Liver (tissue), 9 donors: ENCODE measurements around the gene ARPC5. TPM values are rescaled to one million over a fixed set of nuclear protein-coding genes. Genes with fewer than 3 reads are reported as not detected.
A peak's percentile ranks its signal among the peaks of the same experiment; 100 is the strongest.

Experiments used
- DNase-seq: peaks from one replicate; pipeline ENCODE4 v3.0.0-alpha.2; 2017; ENCODE audit warnings: low spot score
- H3K27ac ChIP-seq, 2 donors: one replicate each; pipeline ENCODE4 v1.7.0; 2013; ENCODE audit warnings: inconsistent platforms in 2 of 2, low read length in 2 of 2, control low read depth in 1 of 2, low read depth in 1 of 2, mild to moderate bottlenecking in 1 of 2
- H3K27me3 ChIP-seq, 4 donors: one replicate each; pipeline versions ENCODE4 v1.6.1 to v1.7.0; 2013; ENCODE audit warnings: low read length in 3 of 4, inconsistent platforms in 1 of 4, mild to moderate bottlenecking in 1 of 4, moderate library complexity in 1 of 4; ENCODE audit not compliant: control insufficient read depth in 4 of 4, insufficient read depth in 4 of 4
- H3K36me3 ChIP-seq, 4 donors: one replicate each; pipeline versions ENCODE4 v1.6.1 to v1.7.0; 2013; ENCODE audit warnings: low read length in 3 of 4, mild to moderate bottlenecking in 3 of 4, low read depth in 1 of 4, moderate library complexity in 1 of 4; ENCODE audit not compliant: control insufficient read depth in 4 of 4, insufficient read depth in 3 of 4
- H3K4me1 ChIP-seq, 4 donors: one replicate each; pipeline versions ENCODE4 v1.6.1 to v1.7.0; 2013; ENCODE audit warnings: low read length in 3 of 4, mild to moderate bottlenecking in 3 of 4, moderate library complexity in 1 of 4; ENCODE audit not compliant: control insufficient read depth in 4 of 4, insufficient read depth in 4 of 4
- H3K4me3 ChIP-seq, 3 donors: one replicate each; pipeline versions ENCODE4 v1.6.1 to v1.7.0; 2013; ENCODE audit warnings: low read length in 3 of 3, control low read depth in 1 of 3, low read depth in 1 of 3, mild to moderate bottlenecking in 1 of 3
- H3K9ac ChIP-seq, 2 donors: one replicate each; pipeline ENCODE4 v1.7.0; 2013; ENCODE audit warnings: low read length in 2 of 2, mild to moderate bottlenecking in 2 of 2, moderate library complexity in 2 of 2, control low read depth in 1 of 2, low read depth in 1 of 2
- H3K9me3 ChIP-seq, 4 donors: one replicate each; pipeline versions ENCODE4 v1.6.1 to v1.7.0; 2013; ENCODE audit warnings: low read length in 3 of 4; ENCODE audit not compliant: control insufficient read depth in 4 of 4
- CTCF ChIP-seq: fragments of 150-350 bp; IDR thresholded peaks from 2 replicates; pipeline ENCODE4 v1.5.1; 2017; ENCODE audit warnings: improper control_type of control experiment, low read depth, low read length; ENCODE audit not compliant: missing input control
- FOXA2 ChIP-seq: IDR thresholded peaks from 2 replicates; pipeline ENCODE4 v1.6.1; 2016; ENCODE audit warnings: antibody characterized with exemption
- HNF4A ChIP-seq, 2 donors: conservative IDR thresholded peaks; 2 replicates each; pipeline ENCODE4 v1.6.1; 2016; ENCODE audit warnings: antibody characterized with exemption in 2 of 2, mild to moderate bottlenecking in 2 of 2
- JUND ChIP-seq, 2 donors: IDR thresholded peaks; 2 replicates each; pipeline ENCODE4 v1.6.1; 2016; ENCODE audit warnings: antibody characterized with exemption in 2 of 2
- MAX ChIP-seq: IDR thresholded peaks from 2 replicates; pipeline ENCODE4 v1.6.1; 2016; ENCODE audit warnings: antibody characterized with exemption
- RAD21 ChIP-seq, 2 donors: IDR thresholded peaks; 2 replicates each; pipeline ENCODE4 v1.6.1; 2016; ENCODE audit warnings: antibody characterized with exemption in 2 of 2, mild to moderate bottlenecking in 2 of 2
- RXRA ChIP-seq, 2 donors: IDR thresholded peaks; 2 replicates each; pipeline ENCODE4 v1.6.1; 2017 to 2018; ENCODE audit warnings: antibody characterized with exemption in 2 of 2, mild to moderate bottlenecking in 1 of 2
- SP1 ChIP-seq: IDR thresholded peaks from 2 replicates; pipeline ENCODE4 v1.6.1; 2018; ENCODE audit warnings: antibody characterized with exemption, mild to moderate bottlenecking
- TAF1 ChIP-seq: conservative IDR thresholded peaks from 2 replicates; pipeline ENCODE4 v1.6.1; 2016; ENCODE audit warnings: antibody characterized with exemption, mild to moderate bottlenecking
- ZBTB33 ChIP-seq: IDR thresholded peaks from 2 replicates; pipeline ENCODE4 v1.6.1; 2016; ENCODE audit warnings: antibody characterized with exemption
- WGBS: extraction: QIAGEN DNeasy Blood & Tissue Kit; methylation state at CpG from one replicate; pipeline ENCODE4 v1.1.7; 2013; 5-methylcytosine and 5-hydroxymethylcytosine counted together
- polyA plus RNA-seq, 2 donors: library from polyadenylated mRNA; stranded (reverse) in 1 of 2; unstranded in 1 of 2; fragments of 200-250 nt in 1 of 2; fragments of >200 nt in 1 of 2; fragmentation: Nextera tagmentation in 1 of 2; extraction: Ambion mirVana in 1 of 2; gene quantifications; one replicate each; pipeline versions ENCODE4 v1.2.1 to v1.2.3, GENCODE V29; 2013 to 2015
- total RNA-seq, 2 donors: library from RNA; depleted of rRNA; stranded (reverse); fragments of >200 nt; gene quantifications; one replicate each; pipeline ENCODE4 v1.2.3, GENCODE V29; 2014
- TF ChIP-seq, protein P1 (sequence below): IDR thresholded peaks from 2 replicates; pipeline ENCODE4 v1.6.1; 2016; ENCODE audit warnings: antibody characterized with exemption
- TF ChIP-seq, protein P2 (sequence below): IDR thresholded peaks from 2 replicates; pipeline ENCODE4 v1.6.1; 2016; ENCODE audit warnings: antibody characterized with exemption, mild to moderate bottlenecking
- donor health status: healthy.
- donor health status: healthy.
- donor health status: healthy.
- donor health status: healthy.
- donor health status: healthy.

ARPC5 gene
- total and polyA plus RNA-seq, 4 donors = 34.9 to 67.0 (median 54.3) TPM

GRCh38 chr1:183622884-183623785 is 12.4 kb downstream of the ARPC5 start:
- 55% methylated on average over 10 of the region's 10 CpGs for WGBS
- Histone ChIP-seq H3K36me3 (peaks cover 0 to 4% (median 1%) of the 10 kb centered on the region in 4 donors), H3K9me3 (no peaks in the 10 kb centered on the region), H3K4me1 (peaks cover 0 to 18% (median 13%) of the 10 kb centered on the region in 4 donors), H3K4me3 (no peak overlapping the region), H3K27ac (no peak overlapping the region), H3K27me3 (no peaks in the 10 kb centered on the region), H3K9ac (no peak overlapping the region)
- peak; percentile 41 for DNase-seq
- TF ChIP-seq CTCF (peak; percentile 70), RAD21 (IDR thresholded peaks at IDR 0.05) (peak; percentile 88 to 90), HNF4A (conservative IDR thresholded peaks at IDR 0.05) (no peak), FOXA2 (no peak)

DNA sequence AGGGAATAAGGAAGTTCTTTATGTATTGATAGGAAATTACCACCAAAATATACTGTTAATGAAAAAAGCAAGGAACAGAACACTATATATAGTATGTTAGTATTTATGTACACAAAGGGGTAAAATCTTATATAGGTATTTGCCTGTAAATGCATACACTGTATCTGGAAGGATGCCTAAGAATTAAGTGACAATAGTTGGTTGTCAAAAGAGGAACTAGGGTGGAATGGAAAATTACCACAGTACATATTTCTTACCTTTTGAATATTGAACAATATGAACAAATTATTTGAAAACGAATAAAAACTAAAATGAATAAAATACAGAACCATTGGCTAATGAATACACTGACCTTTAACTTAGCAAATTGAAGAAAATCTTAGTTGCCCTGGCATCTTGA is 13.6 kb downstream of the ARPC5 start:
- WGBS = 71% methylated on average over 1 of the region's 1 CpG
- Histone ChIP-seq H3K4me3 (no peak overlapping the region), H3K4me1 (peaks cover 0 to 18% (median 12%) of the 10 kb centered on the region in 4 donors), H3K9ac (no peak overlapping the region), H3K9me3 (no peaks in the 10 kb centered on the region), H3K27me3 (no peaks in the 10 kb centered on the region), H3K27ac (no peak overlapping the region), H3K36me3 (peaks cover 0 to 4% (median 1%) of the 10 kb centered on the region in 4 donors)
- no peak for DNase-seq
- no peak for TF ChIP-seq FOXA2
- no peak for TF ChIP-seq RAD21 (IDR thresholded peaks at IDR 0.05)
- TF ChIP-seq MAX = no peak
- TF ChIP-seq SP1 = no peak
- TF ChIP-seq, protein P1, sequence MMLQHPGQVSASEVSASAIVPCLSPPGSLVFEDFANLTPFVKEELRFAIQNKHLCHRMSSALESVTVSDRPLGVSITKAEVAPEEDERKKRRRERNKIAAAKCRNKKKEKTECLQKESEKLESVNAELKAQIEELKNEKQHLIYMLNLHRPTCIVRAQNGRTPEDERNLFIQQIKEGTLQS = no peak
- TF ChIP-seq, protein P2, sequence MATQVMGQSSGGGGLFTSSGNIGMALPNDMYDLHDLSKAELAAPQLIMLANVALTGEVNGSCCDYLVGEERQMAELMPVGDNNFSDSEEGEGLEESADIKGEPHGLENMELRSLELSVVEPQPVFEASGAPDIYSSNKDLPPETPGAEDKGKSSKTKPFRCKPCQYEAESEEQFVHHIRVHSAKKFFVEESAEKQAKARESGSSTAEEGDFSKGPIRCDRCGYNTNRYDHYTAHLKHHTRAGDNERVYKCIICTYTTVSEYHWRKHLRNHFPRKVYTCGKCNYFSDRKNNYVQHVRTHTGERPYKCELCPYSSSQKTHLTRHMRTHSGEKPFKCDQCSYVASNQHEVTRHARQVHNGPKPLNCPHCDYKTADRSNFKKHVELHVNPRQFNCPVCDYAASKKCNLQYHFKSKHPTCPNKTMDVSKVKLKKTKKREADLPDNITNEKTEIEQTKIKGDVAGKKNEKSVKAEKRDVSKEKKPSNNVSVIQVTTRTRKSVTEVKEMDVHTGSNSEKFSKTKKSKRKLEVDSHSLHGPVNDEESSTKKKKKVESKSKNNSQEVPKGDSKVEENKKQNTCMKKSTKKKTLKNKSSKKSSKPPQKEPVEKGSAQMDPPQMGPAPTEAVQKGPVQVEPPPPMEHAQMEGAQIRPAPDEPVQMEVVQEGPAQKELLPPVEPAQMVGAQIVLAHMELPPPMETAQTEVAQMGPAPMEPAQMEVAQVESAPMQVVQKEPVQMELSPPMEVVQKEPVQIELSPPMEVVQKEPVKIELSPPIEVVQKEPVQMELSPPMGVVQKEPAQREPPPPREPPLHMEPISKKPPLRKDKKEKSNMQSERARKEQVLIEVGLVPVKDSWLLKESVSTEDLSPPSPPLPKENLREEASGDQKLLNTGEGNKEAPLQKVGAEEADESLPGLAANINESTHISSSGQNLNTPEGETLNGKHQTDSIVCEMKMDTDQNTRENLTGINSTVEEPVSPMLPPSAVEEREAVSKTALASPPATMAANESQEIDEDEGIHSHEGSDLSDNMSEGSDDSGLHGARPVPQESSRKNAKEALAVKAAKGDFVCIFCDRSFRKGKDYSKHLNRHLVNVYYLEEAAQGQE = no peak
- no peak for TF ChIP-seq ZBTB33
- TF ChIP-seq RXRA (IDR thresholded peaks at IDR 0.05) = no peak
- TF ChIP-seq JUND (IDR thresholded peaks at IDR 0.05) = no peak
- TF ChIP-seq TAF1 = no peak
- no peak for TF ChIP-seq HNF4A (conservative IDR thresholded peaks at IDR 0.05)
- TF ChIP-seq CTCF = no peak
